Limb (tissue), 2 donors: ENCODE results near the gene DNM1L.

Source experiments
- DNase-seq, 2 donors: peaks; one replicate each; pipeline ENCODE4 v3.0.0-alpha.2; 2016; ENCODE audit errors: extremely low spot score in 2 of 2

The DNM1L gene

DNA sequence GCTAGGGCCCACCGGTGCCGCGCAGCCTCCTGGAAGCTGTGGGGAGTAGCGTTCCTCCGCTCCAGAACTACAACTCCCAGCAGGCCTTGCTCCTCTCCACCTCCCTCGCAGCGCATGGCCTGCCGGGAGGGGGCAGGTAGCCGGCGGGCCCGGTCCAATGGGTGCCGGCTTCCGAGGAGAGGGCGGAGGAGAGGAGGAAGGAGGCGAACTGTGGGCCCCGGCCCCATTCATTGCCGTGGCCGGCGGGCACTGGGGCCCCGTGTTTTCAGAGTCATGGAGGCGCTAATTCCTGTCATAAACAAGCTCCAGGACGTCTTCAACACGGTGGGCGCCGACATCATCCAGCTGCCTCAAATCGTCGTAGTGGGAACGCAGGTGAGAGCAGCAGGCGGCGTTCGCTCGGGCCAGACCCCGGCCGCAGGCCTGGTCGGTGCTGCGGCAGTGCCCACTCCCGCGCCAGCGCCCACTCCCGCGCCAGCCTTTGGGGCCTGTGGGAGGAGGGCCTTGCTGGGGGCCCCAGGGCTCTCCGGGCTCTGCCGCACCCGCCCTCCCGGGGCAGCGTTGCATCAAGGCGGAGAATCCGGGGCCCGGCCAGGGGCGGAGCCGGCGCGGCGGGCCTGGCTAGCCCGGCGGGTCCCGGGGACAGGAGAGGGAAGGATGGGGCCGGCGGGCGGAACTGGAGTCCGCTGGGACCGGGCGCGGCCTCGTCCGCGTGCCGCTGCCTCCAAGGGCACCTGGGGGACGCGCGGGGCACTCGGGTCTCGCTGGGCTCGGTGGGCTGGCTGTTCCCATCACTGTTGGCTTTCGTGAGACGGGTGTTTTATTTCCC is at the start of gene DNM1L:
DNM1L (plus strand) TSS at position 211 of the 829 bp plus-strand sequence; CDS start at position 274, 63 bp downstream.
- DNase-seq: peak; percentile 96 to 97

DNA sequence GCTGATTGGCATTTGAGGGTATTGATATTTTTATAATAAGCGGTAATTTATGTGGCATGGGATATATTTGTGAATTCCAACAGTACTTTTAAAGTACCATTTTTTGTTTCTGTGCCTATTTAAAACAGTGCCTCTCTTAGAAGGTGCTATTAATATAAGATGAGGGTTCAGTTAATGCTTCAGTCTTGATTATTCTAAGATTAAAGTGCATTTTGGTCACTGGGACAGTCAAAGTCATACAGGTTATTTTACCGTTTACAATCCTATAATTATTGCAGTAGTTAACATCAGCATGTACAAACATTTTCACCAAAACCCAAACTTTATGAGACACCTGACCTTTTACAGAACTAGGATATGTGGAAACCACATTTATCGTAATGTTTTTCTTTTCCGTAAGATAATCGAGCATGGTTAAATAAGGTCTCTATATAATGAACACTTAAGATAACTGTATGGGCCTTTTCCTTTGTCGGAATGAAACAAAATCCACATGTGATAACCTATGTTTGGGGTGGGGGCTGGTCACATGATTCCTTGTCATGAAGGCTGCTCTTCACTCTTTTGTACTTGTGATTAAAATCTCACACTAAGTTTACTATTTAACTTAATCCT is 37.7 kb upstream of the DNM1L start:
- no peak for DNase-seq

DNA sequence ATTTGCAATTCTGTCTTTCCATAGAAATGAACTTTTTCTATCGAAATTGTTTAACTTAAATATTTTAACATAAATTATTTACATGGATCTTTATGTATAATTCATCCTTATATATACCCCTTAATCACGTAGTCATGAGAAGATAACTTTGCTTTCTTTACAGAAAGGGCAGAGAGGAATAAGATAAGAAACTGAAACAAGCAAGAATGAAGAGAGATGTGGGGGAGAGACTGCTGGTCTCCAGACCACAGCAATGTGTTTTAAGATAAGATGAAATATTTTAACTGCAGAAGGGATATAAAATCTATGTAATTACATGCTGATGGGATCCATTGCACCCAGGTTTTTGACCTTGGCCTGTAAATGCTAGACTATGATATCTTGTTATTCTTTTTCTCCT is 34.7 kb upstream of the DNM1L start:
- no peak for DNase-seq

DNA sequence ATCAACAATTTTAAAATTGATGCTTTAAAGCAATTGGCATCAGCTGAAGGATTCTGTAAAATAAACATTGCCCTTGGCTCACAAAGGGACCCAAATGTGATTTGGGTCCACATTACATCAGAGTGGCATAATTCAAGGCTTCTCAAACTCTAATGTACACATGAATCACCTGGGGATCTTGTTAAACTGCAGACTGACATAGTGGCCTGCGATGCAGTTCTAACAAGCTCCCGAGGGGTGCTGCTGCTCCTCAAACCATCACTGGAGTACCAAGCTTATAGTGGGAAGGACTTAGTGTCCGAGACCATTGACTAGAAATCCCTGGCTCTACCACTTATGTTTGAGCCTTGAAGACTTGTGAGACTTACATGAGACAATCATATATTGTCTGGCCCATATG is 31.8 kb upstream of the DNM1L start:
- no peak for DNase-seq

DNA sequence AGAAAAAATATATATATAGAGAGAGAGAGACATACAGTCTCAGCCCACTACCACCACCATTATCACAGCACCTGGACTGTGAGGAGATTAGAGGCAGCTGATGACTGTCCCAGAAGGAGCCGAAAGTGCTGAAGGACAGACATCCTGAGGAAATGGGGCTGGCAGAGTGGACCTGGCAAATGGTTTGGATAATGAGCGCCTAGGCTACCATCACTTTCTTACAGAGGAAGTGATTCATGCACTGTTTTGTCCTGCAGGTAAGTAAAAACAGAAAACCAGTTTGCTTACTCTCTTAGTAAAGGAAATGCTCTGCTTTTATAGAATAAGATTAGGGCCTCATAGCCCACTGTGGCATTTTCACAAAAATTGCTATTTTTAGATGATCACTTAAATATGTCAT is 28.6 kb upstream of the DNM1L start:
- no peak for DNase-seq

DNA sequence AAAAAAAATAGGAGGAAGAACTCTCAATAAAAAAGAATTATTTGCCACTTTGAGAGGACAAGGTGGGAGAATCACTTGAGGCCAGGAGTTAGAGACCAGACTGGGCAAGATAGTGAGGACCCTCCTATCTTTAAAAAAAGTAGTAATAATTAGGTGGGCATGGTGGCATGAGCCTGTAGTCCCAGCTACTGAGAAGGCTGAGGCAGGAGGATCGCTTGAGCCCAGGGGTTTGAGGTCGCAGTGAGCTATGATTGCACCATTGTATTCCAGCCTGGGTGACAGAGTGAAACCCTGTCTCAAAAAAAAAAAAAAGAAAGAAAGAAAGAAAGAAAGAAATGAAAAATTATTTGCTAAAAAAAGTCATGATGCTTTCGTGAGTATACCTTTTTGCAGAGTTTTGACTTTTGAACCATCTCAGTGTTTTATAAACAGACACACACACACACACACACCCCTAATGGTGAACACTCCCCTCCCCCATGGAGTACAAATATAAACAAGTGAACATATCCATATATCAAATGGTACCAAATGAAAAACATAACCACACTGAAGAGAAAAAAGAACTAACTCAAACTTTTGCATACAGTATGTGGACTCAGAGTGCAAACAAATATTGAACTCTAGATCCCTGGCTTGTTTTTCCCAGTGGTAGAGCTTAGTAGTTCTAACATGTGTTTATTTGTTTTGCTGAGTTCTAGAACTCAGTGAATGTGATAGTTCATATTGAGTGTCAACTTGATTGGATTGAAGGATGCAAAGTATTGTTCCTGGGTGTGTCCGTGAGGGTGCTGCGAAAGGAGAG is 27.7 kb upstream of the DNM1L start:
- no peak for DNase-seq

DNA sequence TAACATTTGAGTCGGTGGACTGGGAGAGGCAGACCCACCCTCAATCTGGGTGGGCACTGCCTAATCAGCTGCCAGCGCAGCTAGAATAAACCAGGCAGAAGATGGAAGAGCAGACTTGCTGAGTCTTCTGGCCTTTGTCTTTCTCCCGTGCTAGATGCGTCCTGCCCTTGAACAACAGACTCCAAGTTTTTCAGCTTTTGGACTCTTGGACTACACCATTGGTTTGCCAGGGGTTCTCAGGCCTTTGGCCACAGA is 27.2 kb upstream of the DNM1L start:
- DNase-seq: no peak

DNA sequence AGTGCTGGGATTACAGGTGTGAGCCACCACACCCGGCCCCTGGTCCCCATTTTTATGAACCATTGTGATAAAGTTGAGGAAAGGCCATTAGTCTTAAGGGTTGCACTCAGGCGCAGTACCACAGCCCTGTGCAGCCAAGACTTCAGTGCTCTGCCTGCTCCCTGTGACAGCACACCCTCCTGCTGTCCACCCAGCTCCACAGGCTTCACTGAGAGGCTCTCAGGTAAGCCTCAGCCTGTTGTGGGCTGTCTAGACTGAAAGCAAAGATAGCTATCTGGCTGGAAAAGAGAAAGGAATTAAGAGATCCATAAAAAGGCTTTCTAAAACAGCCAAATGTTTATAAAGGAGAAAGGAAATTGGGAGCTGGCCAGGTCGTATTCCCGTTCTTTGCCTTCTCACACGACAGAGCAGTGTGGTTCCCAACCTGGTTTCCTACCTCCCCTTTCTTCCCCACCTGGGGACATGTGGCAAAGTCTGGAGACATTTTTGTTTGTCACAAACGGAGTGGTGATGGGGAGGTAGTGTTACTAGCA is 19.1 kb upstream of the DNM1L start:
- no peak for DNase-seq

DNA sequence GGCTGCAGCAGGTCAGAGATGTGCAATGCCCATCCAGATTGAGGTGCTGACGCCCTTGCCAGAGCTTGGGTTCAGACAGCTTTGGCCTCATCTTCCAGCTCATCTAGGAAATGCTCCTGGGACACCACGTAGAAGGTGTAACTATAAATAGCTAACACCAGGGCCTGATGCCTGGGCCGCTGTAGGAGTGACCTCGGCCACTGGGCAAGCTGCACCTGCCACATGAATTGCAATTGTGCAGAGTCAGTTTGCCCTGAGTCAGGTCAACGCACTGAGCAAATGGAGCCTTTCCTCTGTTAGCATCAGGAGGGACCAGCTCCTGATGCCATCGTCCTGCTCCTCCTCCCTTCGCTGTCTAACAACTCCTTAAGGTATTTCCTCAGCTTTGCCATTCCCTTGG is 17.4 kb upstream of the DNM1L start:
- DNase-seq: no peak

DNA sequence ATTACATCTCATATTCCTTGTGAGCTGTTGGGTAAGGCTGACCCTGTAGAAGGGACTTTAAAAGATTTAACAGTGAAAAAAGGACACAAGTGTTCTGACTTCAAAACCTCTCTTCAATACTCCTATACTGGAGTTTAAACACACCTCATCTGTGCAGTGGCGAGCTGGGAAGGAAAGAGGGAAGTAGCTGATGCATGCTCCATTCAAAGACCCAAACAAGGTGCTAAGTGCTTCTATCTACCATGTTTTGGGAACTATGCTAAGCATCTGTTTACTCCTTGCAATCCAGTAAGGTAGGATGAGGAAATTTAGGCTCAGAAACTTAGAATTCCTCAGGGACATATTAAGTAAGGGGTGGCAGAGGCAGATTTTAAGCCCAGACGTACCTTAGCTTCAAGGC is 16.4 kb upstream of the DNM1L start:
- DNase-seq: no peak

DNA sequence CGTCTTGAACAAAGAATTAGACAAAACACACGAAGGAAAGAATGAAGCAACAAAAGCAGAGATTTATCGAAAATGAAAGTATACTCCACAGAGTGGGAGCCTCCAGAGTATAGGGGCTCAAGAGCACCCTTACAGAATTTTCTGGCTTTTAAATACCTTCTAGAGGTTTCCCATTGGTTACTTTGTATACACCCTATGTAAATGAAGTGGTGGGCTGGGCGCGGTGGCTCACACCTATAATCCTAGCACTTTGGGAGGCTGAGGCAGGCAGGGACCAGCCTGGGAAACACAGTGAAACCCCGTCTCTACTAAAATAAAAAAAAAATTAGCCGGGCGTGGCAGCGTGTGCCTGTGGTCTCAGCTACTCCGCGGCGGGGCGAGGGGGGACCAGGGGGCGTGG is 13.1 kb upstream of the DNM1L start:
- DNase-seq: no peak

DNA sequence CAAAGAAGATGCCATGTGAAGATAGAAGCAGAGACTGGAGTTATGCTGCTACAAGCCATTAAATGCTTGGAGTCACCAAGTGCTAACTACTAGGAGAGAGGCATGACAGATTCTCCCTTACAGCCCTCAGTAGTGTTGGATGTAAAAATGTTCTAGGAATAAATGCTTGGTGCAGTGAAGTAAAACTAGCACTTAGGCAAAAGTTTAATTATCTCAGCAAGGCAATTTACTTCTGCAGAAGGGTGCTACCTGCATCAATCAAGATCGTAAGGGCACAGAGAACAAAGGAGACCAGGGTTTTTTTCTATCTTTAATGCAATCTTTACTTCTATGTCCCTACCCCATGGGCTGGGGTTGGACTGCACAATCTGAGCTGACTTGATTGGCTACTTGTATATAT is 9.5 kb upstream of the DNM1L start:
- DNase-seq: no peak

DNA sequence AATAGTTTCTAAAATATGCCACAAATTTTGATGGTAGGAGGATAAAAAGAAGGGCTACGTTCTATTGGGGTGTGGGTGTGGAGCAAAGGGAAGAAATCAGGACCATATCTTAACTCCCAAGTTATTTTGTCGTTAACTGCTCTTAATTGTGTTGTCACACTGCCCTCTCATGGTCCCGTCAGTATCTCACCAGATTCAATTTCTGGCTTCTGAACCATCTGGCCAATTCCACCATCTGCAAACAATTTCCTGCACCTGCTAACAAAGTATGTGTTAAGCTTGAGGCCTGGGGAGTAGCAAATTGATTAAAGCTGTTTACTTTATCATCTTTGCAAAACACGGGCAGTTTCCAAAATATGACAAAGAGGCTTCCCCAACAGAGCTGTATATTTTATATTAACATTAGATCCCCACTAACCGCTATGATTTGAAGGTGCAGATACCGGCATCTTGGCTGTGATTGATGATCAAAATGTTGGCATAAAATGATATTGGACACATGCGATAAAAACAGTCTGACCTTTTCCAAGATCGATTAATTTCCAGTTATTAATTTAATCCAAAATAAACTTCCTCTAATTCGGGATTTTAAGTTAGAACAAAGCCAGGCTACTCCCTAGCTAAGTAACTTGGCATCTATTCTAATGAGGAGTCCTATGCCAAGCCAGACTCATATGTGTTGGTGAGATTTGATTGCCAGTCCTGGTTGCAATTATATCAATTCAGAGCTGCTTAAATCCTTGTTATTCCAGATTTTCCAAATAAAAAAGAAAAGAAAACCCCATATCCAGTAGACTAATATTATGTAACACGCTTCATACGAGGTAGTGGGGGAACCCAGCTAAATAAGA is 6.9 kb upstream of the DNM1L start:
- peak; percentile 71 to 83 for DNase-seq

DNA sequence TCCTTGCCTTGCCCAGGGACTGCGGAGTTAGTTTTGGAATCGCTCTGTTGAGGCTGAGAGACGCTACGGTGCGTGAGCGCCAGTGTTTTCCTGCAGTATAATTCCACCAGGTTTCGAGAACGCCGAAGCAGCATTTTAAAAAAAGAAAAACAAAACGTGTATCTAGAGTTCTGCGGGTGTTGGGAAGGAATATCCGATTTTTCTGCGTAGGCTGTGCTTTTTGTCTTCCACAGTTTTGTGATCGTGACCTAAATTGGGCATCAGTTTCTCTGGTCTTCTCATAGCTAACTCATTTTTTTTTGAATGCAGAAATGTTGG is 778 bp downstream of the DNM1L start:
- no peak for DNase-seq

DNA sequence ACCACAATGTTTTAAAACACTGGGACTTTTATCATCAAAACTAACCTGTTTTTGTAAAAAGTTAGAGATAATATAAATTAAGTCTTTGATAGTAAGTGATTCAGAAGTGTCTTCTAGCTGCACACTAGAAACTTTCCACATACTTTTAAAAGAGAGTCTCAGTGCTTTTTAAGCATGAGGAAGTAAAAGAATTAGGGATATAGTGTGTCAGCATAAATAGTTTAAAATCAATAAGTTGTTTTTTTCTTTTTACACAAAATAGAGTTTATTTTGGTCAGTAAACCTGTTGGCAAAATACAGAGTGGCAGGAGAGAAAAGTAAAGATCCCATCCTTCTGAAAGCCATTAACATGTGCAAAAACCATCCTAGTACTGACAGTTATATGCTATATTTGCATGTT is 1.7 kb downstream of the DNM1L start:
- no peak for DNase-seq

DNA sequence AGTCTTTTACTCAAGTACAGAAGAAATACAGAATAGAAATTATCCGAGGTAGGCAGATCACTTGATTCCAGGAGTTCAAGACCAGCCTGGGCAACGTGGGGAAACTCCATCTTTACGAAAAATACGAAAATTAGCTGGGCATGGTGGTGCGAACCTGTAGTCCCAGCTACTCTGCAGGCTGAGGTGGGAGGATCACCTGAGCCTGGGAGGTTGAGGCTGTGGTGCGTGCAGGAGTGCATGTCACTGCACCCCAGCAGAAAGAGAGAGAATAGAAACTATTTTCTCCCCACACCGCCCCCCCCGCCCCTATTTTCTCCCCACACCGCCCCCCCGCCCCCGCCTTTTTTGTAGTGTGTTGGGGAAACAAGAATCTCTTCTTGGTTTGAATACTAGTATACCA is 2.2 kb downstream of the DNM1L start:
- no peak for DNase-seq

DNA sequence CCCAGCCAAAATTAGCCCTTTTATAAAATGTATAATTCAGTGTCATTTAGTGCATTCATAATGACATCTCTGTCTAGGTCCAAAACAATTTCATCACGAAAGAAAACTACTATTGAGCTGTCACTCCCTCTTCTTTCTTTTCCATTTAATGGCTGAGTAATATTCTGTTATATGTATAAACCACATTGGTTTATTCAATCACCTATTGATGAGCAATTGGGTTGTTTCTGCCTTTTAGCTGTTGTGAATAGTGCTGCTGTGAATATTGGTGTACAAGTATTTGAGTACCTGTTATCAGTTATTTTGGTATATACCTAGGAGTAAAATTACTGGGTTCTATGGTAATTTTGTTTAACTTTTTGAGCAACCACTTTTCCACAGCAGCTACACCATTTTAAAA is 7.2 kb downstream of the DNM1L start:
- DNase-seq: no peak

DNA sequence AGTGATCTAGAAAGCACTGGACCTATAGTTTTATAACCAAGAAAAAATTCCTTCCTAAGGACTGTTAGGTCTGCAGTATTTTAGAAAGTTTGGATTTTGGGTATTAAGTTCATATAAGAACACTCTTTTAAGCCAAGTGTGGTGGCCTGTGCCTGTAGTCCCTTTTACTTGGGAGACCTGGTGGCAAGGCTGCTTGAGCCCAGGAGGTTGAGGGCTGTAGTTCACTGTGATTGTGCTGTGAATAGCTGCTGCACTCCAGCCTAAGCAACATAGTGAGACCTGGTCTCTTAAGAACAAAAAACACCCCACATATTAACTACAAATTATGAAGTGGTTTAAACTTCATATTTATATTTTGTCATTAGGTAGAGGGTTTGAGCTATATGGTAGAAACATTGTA is 9.7 kb downstream of the DNM1L start:
- no peak for DNase-seq

DNA sequence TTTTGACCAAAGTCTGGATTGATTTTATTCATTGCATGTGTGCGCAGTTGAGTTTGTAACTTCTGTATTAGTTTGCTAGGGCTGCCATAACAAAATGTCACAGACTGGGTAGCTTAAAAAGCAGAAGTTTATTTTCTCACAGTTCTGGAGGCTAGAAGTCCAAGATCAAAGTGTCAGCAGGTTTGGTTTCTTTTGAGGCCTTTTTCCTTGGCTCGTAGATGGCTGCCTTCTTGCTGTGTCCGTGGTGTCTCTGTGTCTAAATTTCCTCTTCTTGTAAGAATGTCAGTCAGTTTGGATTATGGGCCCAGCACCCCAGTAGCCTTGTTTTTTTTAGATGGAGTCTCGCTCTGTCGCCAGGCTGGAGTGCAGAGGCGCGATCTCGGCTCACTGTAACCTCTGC is 11.8 kb downstream of the DNM1L start:
- no peak for DNase-seq

DNA sequence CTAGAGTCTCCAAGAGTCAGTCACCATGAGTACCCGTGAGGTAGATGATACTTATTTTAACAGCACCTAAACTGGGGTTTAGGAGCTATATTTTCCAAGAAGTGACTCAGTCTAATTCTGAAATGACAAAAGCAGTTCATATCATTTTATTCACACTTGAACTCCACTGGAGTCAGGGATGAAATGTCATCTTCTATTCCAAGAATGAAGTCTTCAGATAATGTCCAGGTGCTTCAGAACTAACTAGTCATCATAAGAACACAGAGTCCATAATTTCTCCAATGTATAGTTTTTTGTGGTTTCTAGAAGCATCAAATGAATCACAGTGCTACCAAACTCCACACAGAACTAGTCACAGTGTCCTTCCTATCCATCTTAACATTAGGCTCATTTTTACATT is 13.3 kb downstream of the DNM1L start:
- no peak for DNase-seq

DNA sequence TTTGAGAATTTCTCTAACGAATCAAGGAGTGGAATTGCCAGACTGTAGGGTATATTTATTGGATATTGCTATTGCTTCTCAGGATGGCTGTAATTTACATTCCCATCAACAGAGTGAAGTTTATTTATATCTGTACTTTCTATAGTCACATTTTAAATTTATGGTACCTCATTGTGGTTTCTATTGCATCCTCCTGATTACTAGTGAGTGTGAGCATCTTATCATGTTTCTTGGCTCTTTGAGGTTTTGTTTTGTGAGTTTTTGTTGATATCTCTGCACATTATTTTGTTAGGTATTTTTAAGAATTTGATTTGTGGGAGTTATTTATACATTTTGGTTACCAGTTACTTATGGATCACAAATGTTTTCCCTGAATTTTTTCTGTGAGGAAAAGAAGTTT is 13.9 kb downstream of the DNM1L start:
- DNase-seq: no peak

DNA sequence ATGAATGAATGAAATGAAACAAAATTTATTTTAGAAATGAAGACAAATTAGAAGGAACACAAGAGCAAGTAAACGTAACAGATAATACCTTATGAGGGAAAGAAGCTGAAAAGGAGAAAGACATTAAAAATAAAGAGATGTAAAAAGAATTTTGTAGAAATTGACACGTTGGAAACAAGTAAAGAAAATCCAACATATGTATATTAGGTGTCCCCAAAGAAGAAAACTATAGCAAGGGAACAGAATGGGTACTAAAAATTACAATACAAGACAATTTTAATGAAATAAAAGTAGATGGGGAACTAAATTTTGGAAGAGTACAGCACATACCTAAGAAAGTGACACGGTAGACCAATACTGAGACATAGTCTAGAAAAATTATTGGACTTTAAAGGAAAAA is 16.7 kb downstream of the DNM1L start:
- DNase-seq: no peak
